D721Med (cell line): Measurements from ENCODE around the gene MAGED4B.
"Not testable (repeated sequence)": the region's sequence is repeated elsewhere in the genome, so short reads cannot be mapped to it uniquely, and the experiment has no call there.

Experiments
- DNase-seq: peaks from one replicate; pipeline ENCODE4 v3.0.0; 2011; ENCODE audit warnings: low spot score; ENCODE audit not compliant: insufficient read length
- FAIRE-seq: peaks from 2 replicates; lab custom pipeline; 2011; peaks lifted over from hg19 to GRCh38; lab: Jason Lieb, UNC
- CTCF ChIP-seq: IDR thresholded peaks from 2 replicates; pipeline ENCODE4 v1.5.1; 2012; ENCODE audit warnings: mild to moderate bottlenecking, control low read depth; ENCODE audit not compliant: insufficient read depth; ENCODE audit errors: missing control alignments

MAGED4B gene

GRCh38 chrX:52068666-52069640 is at the start of gene MAGED4B:
MAGED4B (minus strand) TSS chrX:52069183; CDS start chrX:52068172, 1,011 bp downstream.
- DNase-seq, FAIRE-seq: not testable (repeated sequence)

- DNase-seq (no peak), FAIRE-seq (no peak)
- TF ChIP-seq CTCF: no peak
Observed at GRCh38 chrX:52118262-52118661, 49.3 kb upstream of the MAGED4B start.

- FAIRE-seq (no peak), DNase-seq (no peak)
Observed at GRCh38 chrX:52082578-52082977, 13.6 kb upstream of the MAGED4B start.

GRCh38 chrX:52078131-52078530 is 9.1 kb upstream of the MAGED4B start:
- no peak for TF ChIP-seq CTCF
- DNase-seq (no peak), FAIRE-seq (no peak)

More at GRCh38 chrX:52082578-52082977, 13.6 kb upstream of the MAGED4B start:
- TF ChIP-seq CTCF: no peak

GRCh38 chrX:52042288-52042687 is 26.7 kb downstream of the MAGED4B start:
- not testable (repeated sequence) for DNase-seq, FAIRE-seq

- FAIRE-seq: no peak
- TF ChIP-seq CTCF: no peak
- DNase-seq: no peak
Observed at GRCh38 chrX:52034211-52034610, 34.8 kb downstream of the MAGED4B start.

- no peak for DNase-seq
- no peak for TF ChIP-seq CTCF
- no peak for FAIRE-seq
Observed at GRCh38 chrX:52031371-52031770, 37.6 kb downstream of the MAGED4B start.

GRCh38 chrX:52015794-52016193 is 53.2 kb downstream of the MAGED4B start:
- no peak for DNase-seq
- TF ChIP-seq CTCF: no peak
- no peak for FAIRE-seq
